Activated CD8-positive, alpha-beta T cell treated with anti-CD3 and anti-CD28 coated beads, Interleukin-2, amount 10 ng/mL, durations not matched to agents 7 days and 5 days (primary cell): ENCODE measurements around the gene ATP12A. TPM values are rescaled to one million over a fixed set of nuclear protein-coding genes. Genes with fewer than 3 reads are reported as not detected.

ENCODE experiments used
- ATAC-seq: fragments of 150-1000 bp; cut with Tn5 transposase; one replicate; pipeline ENCODE4 v1.10.0; 2021; ENCODE audit warnings: moderate library complexity
- CTCF ChIA-PET: fragments of 350-600 bp; sonication (Branson Sonifier 250); formaldehyde crosslinking; loops from one replicate; lab custom pipeline; 2021; ENCODE audit warnings: antibody characterized with exemption; lab: Charles Lee
- POLR2A ChIA-PET: fragments of 350-600 bp; sonication (Branson Sonifier 250); formaldehyde crosslinking; loops from one replicate; lab custom pipeline; 2021; ENCODE audit warnings: antibody characterized with exemption; lab: Charles Lee
- DNase-seq: peaks from one replicate; pipeline ENCODE4 v3.0.0-alpha.2; 2020
- H3K27ac Mint-ChIP-seq: one replicate; pipeline ENCODE4 v1.8.0; 2021; ENCODE audit warnings: mild to moderate bottlenecking, mixed read lengths
- H3K27me3 Mint-ChIP-seq: one replicate; pipeline ENCODE4 v1.8.0; 2021; ENCODE audit warnings: low read depth, mixed read lengths
- H3K36me3 Mint-ChIP-seq: one replicate; pipeline ENCODE4 v1.8.0; 2021; ENCODE audit warnings: low read depth, mixed read lengths
- H3K4me1 Mint-ChIP-seq: one replicate; pipeline ENCODE4 v1.8.0; 2021; ENCODE audit warnings: low read depth, mixed read lengths
- H3K4me3 Mint-ChIP-seq: one replicate; pipeline ENCODE4 v1.8.0; 2021; ENCODE audit warnings: mild to moderate bottlenecking, mixed read lengths
- H3K9me3 Mint-ChIP-seq: one replicate; pipeline ENCODE4 v1.8.0; 2022; ENCODE audit warnings: mixed read lengths; ENCODE audit not compliant: insufficient read depth
- total RNA-seq, 2 experiments: library from RNA; stranded (reverse); gene quantifications; one replicate each; pipeline ENCODE4 v1.2.3, GENCODE V29; 2021

The ATP12A gene
- total RNA-seq = under 1 TPM; 0.05 to 0.08 TPM

GRCh38 chr13:24680258-24680920, at the start of gene ATP12A:
Gene ATP12A (plus strand): TSS chr13:24680408. CDS start chr13:24680744, 336 bp downstream.
- Mint-ChIP-seq H3K4me3 (peak within 1 kb of the TSS; percentile 23), H3K27ac (no peak within 1 kb of the TSS), H3K36me3 (no peaks in the 10 kb centered on the region), H3K9me3 (no peaks in the 10 kb centered on the region), H3K4me1 (peaks cover 33% of the 10 kb centered on the region), H3K27me3 (peaks cover 37% of the 10 kb centered on the region)
- peak; percentile 25 for DNase-seq
- ChIA-PET POLR2A (no interaction called here), CTCF (interaction anchor here (1.3 to 1.7 kb wide), 3 partner anchors 13 to 100 kb away, joined by 4 to 6 read pairs (median 6); no protein-coding TSS in a partner anchor)
- ATAC-seq = peak; percentile 49

- DNase-seq = no peak
- ATAC-seq = no peak
- ChIA-PET POLR2A (interaction anchor here (0.6 to 1.4 kb wide), 2 partner anchors 13 to 15 kb away, joined by 3 to 5 read pairs; no protein-coding TSS in a partner anchor), CTCF (interaction anchor here (1.2 kb wide), 1 partner anchor 41 kb away, joined by 4 read pairs; no protein-coding TSS in a partner anchor)
- no peak overlapping the region for H3K27ac Mint-ChIP-seq
- no peaks in the 10 kb centered on the region for H3K9me3 Mint-ChIP-seq
- H3K4me1 Mint-ChIP-seq = peaks cover 31% of the 10 kb centered on the region
- H3K27me3 Mint-ChIP-seq = no peaks in the 10 kb centered on the region
- no peak overlapping the region for H3K4me3 Mint-ChIP-seq
- peaks cover 4% of the 10 kb centered on the region for H3K36me3 Mint-ChIP-seq
These were observed 49.2 kb upstream of the ATP12A start for GRCh38 chr13:24630851-24631620.

- Mint-ChIP-seq H3K36me3 (no peaks in the 10 kb centered on the region), H3K9me3 (no peaks in the 10 kb centered on the region), H3K4me1 (peaks cover 22% of the 10 kb centered on the region), H3K27me3 (no peaks in the 10 kb centered on the region), H3K27ac (no peak overlapping the region), H3K4me3 (no peak overlapping the region)
- ATAC-seq (no peak), DNase-seq (no peak)
- POLR2A ChIA-PET = no interaction called here
- CTCF ChIA-PET = no interaction called here
These were observed 48.3 kb upstream of the ATP12A start for GRCh38 chr13:24631922-24632321.

- Mint-ChIP-seq H3K9me3 (no peaks in the 10 kb centered on the region), H3K36me3 (no peaks in the 10 kb centered on the region), H3K27ac (no peak overlapping the region), H3K27me3 (no peaks in the 10 kb centered on the region), H3K4me3 (no peak overlapping the region), H3K4me1 (peaks cover 20% of the 10 kb centered on the region)
- ChIA-PET CTCF (no interaction called here), POLR2A (no interaction called here)
- DNase-seq (no peak), ATAC-seq (no peak)
These were observed 47.7 kb upstream of the ATP12A start for GRCh38 chr13:24632382-24633121.

- H3K36me3 Mint-ChIP-seq = no peaks in the 10 kb centered on the region
- no peak overlapping the region for H3K4me3 Mint-ChIP-seq
These were observed 43.4 kb upstream of the ATP12A start for GRCh38 chr13:24636776-24637175.

GRCh38 chr13:24638096-24638495, 42.1 kb upstream of the ATP12A start:
- POLR2A ChIA-PET = no interaction called here
- no peak for ATAC-seq
- Mint-ChIP-seq H3K27ac (no peak overlapping the region), H3K9me3 (no peaks in the 10 kb centered on the region), H3K36me3 (no peaks in the 10 kb centered on the region), H3K4me3 (no peak overlapping the region), H3K4me1 (peaks cover 6% of the 10 kb centered on the region), H3K27me3 (no peaks in the 10 kb centered on the region)
- no peak for DNase-seq
- CTCF ChIA-PET = no interaction called here

More at GRCh38 chr13:24636776-24637175, 43.4 kb upstream of the ATP12A start:
- Mint-ChIP-seq H3K27me3 (no peaks in the 10 kb centered on the region), H3K9me3 (no peaks in the 10 kb centered on the region), H3K4me1 (peaks cover 8% of the 10 kb centered on the region), H3K27ac (no peak overlapping the region)
- CTCF ChIA-PET = interaction anchor here (1.1 to 1.2 kb wide), 2 partner anchors 25 to 31 kb away, joined by 3 to 4 read pairs; no protein-coding TSS in a partner anchor
- POLR2A ChIA-PET = interaction anchor here (0.6 kb wide), 1 partner anchor 30 kb away, joined by 3 read pairs; no protein-coding TSS in a partner anchor
- ATAC-seq (no peak), DNase-seq (no peak)

- DNase-seq = no peak
- CTCF ChIA-PET = no interaction called here
- POLR2A ChIA-PET = no interaction called here
- Mint-ChIP-seq H3K9me3 (no peaks in the 10 kb centered on the region), H3K27me3 (peaks cover 2% of the 10 kb centered on the region), H3K36me3 (no peaks in the 10 kb centered on the region), H3K4me1 (peaks cover 6% of the 10 kb centered on the region), H3K27ac (no peak overlapping the region), H3K4me3 (no peak overlapping the region)
- ATAC-seq = no peak
These were observed 39.5 kb upstream of the ATP12A start for GRCh38 chr13:24640752-24641151.

- Mint-ChIP-seq H3K27me3 (peaks cover 4% of the 10 kb centered on the region), H3K36me3 (no peaks in the 10 kb centered on the region), H3K4me3 (no peak overlapping the region), H3K9me3 (no peaks in the 10 kb centered on the region), H3K4me1 (peaks cover 6% of the 10 kb centered on the region), H3K27ac (peak overlapping the region; percentile 3)
- CTCF ChIA-PET = interaction anchor here (0.7 to 1.4 kb wide), 2 partner anchors 23 to 62 kb away, joined by 3 read pairs; no protein-coding TSS in a partner anchor
- POLR2A ChIA-PET = no interaction called here
- ATAC-seq (no peak), DNase-seq (no peak)
These were observed 38.0 kb upstream of the ATP12A start for GRCh38 chr13:24642219-24642618.

- ATAC-seq = no peak
- ChIA-PET CTCF (no interaction called here), POLR2A (no interaction called here)
- H3K27ac Mint-ChIP-seq = no peak overlapping the region
- H3K9me3 Mint-ChIP-seq = no peaks in the 10 kb centered on the region
- no peaks in the 10 kb centered on the region for H3K36me3 Mint-ChIP-seq
- peaks cover 10% of the 10 kb centered on the region for H3K4me1 Mint-ChIP-seq
- DNase-seq = no peak
- no peak overlapping the region for H3K4me3 Mint-ChIP-seq
- H3K27me3 Mint-ChIP-seq = peaks cover 4% of the 10 kb centered on the region
These were observed 36.2 kb upstream of the ATP12A start for GRCh38 chr13:24644036-24644435.

GRCh38 chr13:24648271-24648670, 31.9 kb upstream of the ATP12A start:
- POLR2A ChIA-PET = no interaction called here
- no peaks in the 10 kb centered on the region for H3K9me3 Mint-ChIP-seq
- DNase-seq (no peak), ATAC-seq (no peak)
- CTCF ChIA-PET = interaction anchor here (0.6 to 2.0 kb wide), 4 partner anchors 25 to 43 kb away, joined by 3 to 4 read pairs (median 4); no protein-coding TSS in a partner anchor
- H3K27ac Mint-ChIP-seq = no peak overlapping the region
- peaks cover 6% of the 10 kb centered on the region for H3K4me1 Mint-ChIP-seq
- peaks cover 6% of the 10 kb centered on the region for H3K27me3 Mint-ChIP-seq
- no peaks in the 10 kb centered on the region for H3K36me3 Mint-ChIP-seq
- H3K4me3 Mint-ChIP-seq = no peak overlapping the region

- no peak for ATAC-seq
- CTCF ChIA-PET = interaction anchor here (1.1 to 2.0 kb wide), 2 partner anchors 34 to 44 kb away, joined by 3 to 4 read pairs; no protein-coding TSS in a partner anchor
- no peak for DNase-seq
- Mint-ChIP-seq H3K36me3 (no peaks in the 10 kb centered on the region), H3K4me3 (no peak overlapping the region), H3K27ac (peak overlapping the region; percentile 55), H3K27me3 (peaks cover 4% of the 10 kb centered on the region), H3K9me3 (no peaks in the 10 kb centered on the region), H3K4me1 (peaks cover 6% of the 10 kb centered on the region)
- POLR2A ChIA-PET = interaction anchor here (1.1 kb wide), 1 partner anchor 21 kb away, joined by 3 read pairs; no protein-coding TSS in a partner anchor
These were observed 31.1 kb upstream of the ATP12A start for GRCh38 chr13:24648983-24649687.
